ENCODE measurements around the gene GFPT2.

GFPT2 gene

GRCh38 chr5:180334751-180335613 lies 18.2 kb downstream of the GFPT2 start:
- Histone ChIP-seq H3K9ac (ENCODE audit: low read depth in 1 of 2, low read length in 2 of 2) (no peak overlapping the region), H3K27me3 (ENCODE audit: control insufficient read depth in 1 of 2, insufficient read depth in 2 of 2, low read length in 2 of 2) (peaks cover 0 to 14% of the 10 kb centered on the region in 2 donors), H3K4me1 (ENCODE audit: control insufficient read depth in 1 of 2, insufficient read depth in 2 of 2, low read length in 2 of 2) (peaks cover 0 to 3% of the 10 kb centered on the region in 2 donors), H3K9me3 (ENCODE audit: control insufficient read depth in 1 of 2, low read length in 2 of 2) (no peaks in the 10 kb centered on the region), H3K4me3 (ENCODE audit: low read depth in 1 of 2, low read length in 2 of 2) (no peak overlapping the region), H3K36me3 (ENCODE audit: control insufficient read depth in 1 of 2, insufficient read depth in 2 of 2, low read length in 2 of 2) (no peaks in the 10 kb centered on the region), H3K27ac (ENCODE audit: low read depth, low read length) (no peak overlapping the region)

DNA sequence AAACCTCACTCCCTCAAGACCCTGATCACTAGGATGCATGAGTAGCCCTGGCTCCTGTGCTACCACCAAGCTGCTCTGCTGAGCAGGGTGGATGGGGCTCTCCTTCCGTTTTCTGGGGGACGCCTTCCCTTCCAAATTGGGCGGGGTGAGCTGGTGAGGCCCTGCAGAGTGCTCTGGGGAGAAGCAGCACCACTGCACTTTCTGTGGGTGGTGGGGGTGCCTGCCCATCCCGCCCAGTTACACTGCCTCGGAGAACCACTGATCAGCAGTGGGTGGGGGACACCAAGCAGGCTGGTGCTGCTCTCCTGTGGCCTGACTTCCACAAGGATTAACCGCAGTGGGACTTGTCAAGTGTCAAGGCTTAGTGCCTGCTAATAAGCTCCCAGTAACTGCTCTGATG lies 19.0 kb downstream of the GFPT2 start:
- no peaks in the 10 kb centered on the region for H3K9me3 ChIP-seq (ENCODE audit: control insufficient read depth in 1 of 2, low read length in 2 of 2)
- H3K4me1 ChIP-seq (ENCODE audit: control insufficient read depth in 1 of 2, insufficient read depth in 2 of 2, low read length in 2 of 2), result peaks cover 0 to 3% of the 10 kb centered on the region in 2 donors
- no peak overlapping the region for H3K27ac ChIP-seq (ENCODE audit: low read depth, low read length)
- no peak overlapping the region for H3K4me3 ChIP-seq (ENCODE audit: low read depth in 1 of 2, low read length in 2 of 2)
- no peak overlapping the region for H3K9ac ChIP-seq (ENCODE audit: low read depth in 1 of 2, low read length in 2 of 2)
- H3K27me3 ChIP-seq (ENCODE audit: control insufficient read depth in 1 of 2, insufficient read depth in 2 of 2, low read length in 2 of 2), result peaks cover 0 to 14% of the 10 kb centered on the region in 2 donors
- H3K36me3 ChIP-seq (ENCODE audit: control insufficient read depth in 1 of 2, insufficient read depth in 2 of 2, low read length in 2 of 2), result no peaks in the 10 kb centered on the region

GRCh38 chr5:180333661-180334060 lies 19.5 kb downstream of the GFPT2 start:
- H3K36me3 ChIP-seq (ENCODE audit: control insufficient read depth in 1 of 2, insufficient read depth in 2 of 2, low read length in 2 of 2), result no peaks in the 10 kb centered on the region
- H3K4me3 ChIP-seq (ENCODE audit: low read depth in 1 of 2, low read length in 2 of 2), result no peak overlapping the region
- no peaks in the 10 kb centered on the region for H3K9me3 ChIP-seq (ENCODE audit: control insufficient read depth in 1 of 2, low read length in 2 of 2)
- H3K27me3 ChIP-seq (ENCODE audit: control insufficient read depth in 1 of 2, insufficient read depth in 2 of 2, low read length in 2 of 2), result peaks cover 0 to 14% of the 10 kb centered on the region in 2 donors
- H3K4me1 ChIP-seq (ENCODE audit: control insufficient read depth in 1 of 2, insufficient read depth in 2 of 2, low read length in 2 of 2), result peaks cover 0 to 3% of the 10 kb centered on the region in 2 donors
- no peak overlapping the region for H3K9ac ChIP-seq (ENCODE audit: low read depth in 1 of 2, low read length in 2 of 2)
- no peak overlapping the region for H3K27ac ChIP-seq (ENCODE audit: low read depth, low read length)

GRCh38 chr5:180332861-180333260 lies 20.3 kb downstream of the GFPT2 start:
- peaks cover 0 to 14% of the 10 kb centered on the region in 2 donors for H3K27me3 ChIP-seq (ENCODE audit: control insufficient read depth in 1 of 2, insufficient read depth in 2 of 2, low read length in 2 of 2)
- no peaks in the 10 kb centered on the region for H3K9me3 ChIP-seq (ENCODE audit: control insufficient read depth in 1 of 2, low read length in 2 of 2)
- no peak overlapping the region for H3K27ac ChIP-seq (ENCODE audit: low read depth, low read length)
- peaks cover 0 to 3% of the 10 kb centered on the region in 2 donors for H3K4me1 ChIP-seq (ENCODE audit: control insufficient read depth in 1 of 2, insufficient read depth in 2 of 2, low read length in 2 of 2)
- no peak overlapping the region for H3K4me3 ChIP-seq (ENCODE audit: low read depth in 1 of 2, low read length in 2 of 2)
- H3K36me3 ChIP-seq (ENCODE audit: control insufficient read depth in 1 of 2, insufficient read depth in 2 of 2, low read length in 2 of 2), result no peaks in the 10 kb centered on the region
- H3K9ac ChIP-seq (ENCODE audit: low read depth in 1 of 2, low read length in 2 of 2), result no peak overlapping the region

GRCh38 chr5:180332051-180332517 lies 21.1 kb downstream of the GFPT2 start:
- peaks cover 0 to 3% of the 10 kb centered on the region in 2 donors for H3K4me1 ChIP-seq (ENCODE audit: control insufficient read depth in 1 of 2, insufficient read depth in 2 of 2, low read length in 2 of 2)
- H3K9me3 ChIP-seq (ENCODE audit: control insufficient read depth in 1 of 2, low read length in 2 of 2), result no peaks in the 10 kb centered on the region
- peaks cover 0 to 14% of the 10 kb centered on the region in 2 donors for H3K27me3 ChIP-seq (ENCODE audit: control insufficient read depth in 1 of 2, insufficient read depth in 2 of 2, low read length in 2 of 2)
- H3K36me3 ChIP-seq (ENCODE audit: control insufficient read depth in 1 of 2, insufficient read depth in 2 of 2, low read length in 2 of 2), result no peaks in the 10 kb centered on the region
- no peak overlapping the region for H3K4me3 ChIP-seq (ENCODE audit: low read depth in 1 of 2, low read length in 2 of 2)
- H3K9ac ChIP-seq (ENCODE audit: low read depth in 1 of 2, low read length in 2 of 2), result no peak overlapping the region
- no peak overlapping the region for H3K27ac ChIP-seq (ENCODE audit: low read depth, low read length)

GRCh38 chr5:180331647-180331950 lies 21.5 kb downstream of the GFPT2 start:
- H3K27ac ChIP-seq (ENCODE audit: low read depth, low read length), result no peak overlapping the region
- H3K36me3 ChIP-seq (ENCODE audit: control insufficient read depth in 1 of 2, insufficient read depth in 2 of 2, low read length in 2 of 2), result no peaks in the 10 kb centered on the region
- H3K9me3 ChIP-seq (ENCODE audit: control insufficient read depth in 1 of 2, low read length in 2 of 2), result no peaks in the 10 kb centered on the region
- peaks cover 0 to 3% of the 10 kb centered on the region in 2 donors for H3K4me1 ChIP-seq (ENCODE audit: control insufficient read depth in 1 of 2, insufficient read depth in 2 of 2, low read length in 2 of 2)
- no peak overlapping the region for H3K9ac ChIP-seq (ENCODE audit: low read depth in 1 of 2, low read length in 2 of 2)
- H3K27me3 ChIP-seq (ENCODE audit: control insufficient read depth in 1 of 2, insufficient read depth in 2 of 2, low read length in 2 of 2), result peaks cover 0 to 14% of the 10 kb centered on the region in 2 donors
- no peak overlapping the region for H3K4me3 ChIP-seq (ENCODE audit: low read depth in 1 of 2, low read length in 2 of 2)

DNA sequence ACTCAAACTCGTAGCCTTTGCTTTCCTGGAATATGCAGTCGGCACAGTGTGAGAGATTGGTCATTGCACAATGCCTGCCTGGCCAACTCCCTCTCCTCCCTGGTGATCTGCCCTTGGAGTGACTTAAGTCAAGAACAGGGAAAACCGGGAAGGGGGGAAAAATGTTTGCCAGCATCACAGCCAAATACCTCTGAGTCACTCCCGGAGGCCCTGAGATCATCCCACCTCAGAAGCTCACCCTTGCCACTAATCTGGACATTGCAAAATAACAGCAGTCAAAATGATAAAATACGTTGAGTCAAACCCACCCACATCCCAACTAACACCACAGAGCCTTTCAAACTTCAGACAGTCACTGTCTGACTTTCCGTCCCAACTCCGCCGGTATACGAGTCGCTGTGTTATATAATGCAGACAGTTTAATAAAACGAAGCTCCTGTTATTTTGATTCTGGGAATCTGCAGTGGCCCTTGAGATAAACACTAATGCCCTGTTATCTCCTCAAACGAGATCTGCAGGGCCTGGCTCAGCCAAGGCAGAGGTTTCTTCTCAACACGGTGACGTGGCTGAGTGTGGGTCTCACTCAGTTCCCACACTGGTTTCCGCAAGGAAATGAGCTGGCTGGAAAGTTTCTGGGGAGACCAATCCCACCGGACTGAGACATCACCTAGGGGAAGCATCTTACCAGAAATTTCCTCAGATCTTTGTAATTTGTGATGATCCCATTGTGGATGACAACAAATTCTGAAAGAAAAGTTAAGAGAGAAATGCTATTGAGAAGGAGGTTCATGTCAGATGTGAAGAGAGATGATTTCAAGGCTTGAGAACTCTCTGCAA lies 22.1 kb downstream of the GFPT2 start:
- Histone ChIP-seq H3K36me3 (ENCODE audit: control insufficient read depth in 1 of 2, insufficient read depth in 2 of 2, low read length in 2 of 2) (no peaks in the 10 kb centered on the region), H3K4me3 (ENCODE audit: low read depth in 1 of 2, low read length in 2 of 2) (no peak overlapping the region), H3K9me3 (ENCODE audit: control insufficient read depth in 1 of 2, low read length in 2 of 2) (no peaks in the 10 kb centered on the region), H3K9ac (ENCODE audit: low read depth in 1 of 2, low read length in 2 of 2) (no peak overlapping the region), H3K4me1 (ENCODE audit: control insufficient read depth in 1 of 2, insufficient read depth in 2 of 2, low read length in 2 of 2) (peaks cover 0 to 3% of the 10 kb centered on the region in 2 donors), H3K27ac (ENCODE audit: low read depth, low read length) (no peak overlapping the region), H3K27me3 (ENCODE audit: control insufficient read depth in 1 of 2, insufficient read depth in 2 of 2, low read length in 2 of 2) (peaks cover 0 to 14% of the 10 kb centered on the region in 2 donors)

- Histone ChIP-seq H3K36me3 (ENCODE audit: control insufficient read depth in 1 of 2, insufficient read depth in 2 of 2, low read length in 2 of 2) (no peaks in the 10 kb centered on the region), H3K27ac (ENCODE audit: low read depth, low read length) (no peak overlapping the region), H3K27me3 (ENCODE audit: control insufficient read depth in 1 of 2, insufficient read depth in 2 of 2, low read length in 2 of 2) (peaks cover 0 to 14% of the 10 kb centered on the region in 2 donors), H3K9me3 (ENCODE audit: control insufficient read depth in 1 of 2, low read length in 2 of 2) (no peaks in the 10 kb centered on the region), H3K4me1 (ENCODE audit: control insufficient read depth in 1 of 2, insufficient read depth in 2 of 2, low read length in 2 of 2) (peaks cover 0 to 3% of the 10 kb centered on the region in 2 donors), H3K9ac (ENCODE audit: low read depth in 1 of 2, low read length in 2 of 2) (no peak overlapping the region), H3K4me3 (ENCODE audit: low read depth in 1 of 2, low read length in 2 of 2) (no peak overlapping the region)
Observed at GRCh38 chr5:180330270-180330648, 22.9 kb downstream of the GFPT2 start.

DNA sequence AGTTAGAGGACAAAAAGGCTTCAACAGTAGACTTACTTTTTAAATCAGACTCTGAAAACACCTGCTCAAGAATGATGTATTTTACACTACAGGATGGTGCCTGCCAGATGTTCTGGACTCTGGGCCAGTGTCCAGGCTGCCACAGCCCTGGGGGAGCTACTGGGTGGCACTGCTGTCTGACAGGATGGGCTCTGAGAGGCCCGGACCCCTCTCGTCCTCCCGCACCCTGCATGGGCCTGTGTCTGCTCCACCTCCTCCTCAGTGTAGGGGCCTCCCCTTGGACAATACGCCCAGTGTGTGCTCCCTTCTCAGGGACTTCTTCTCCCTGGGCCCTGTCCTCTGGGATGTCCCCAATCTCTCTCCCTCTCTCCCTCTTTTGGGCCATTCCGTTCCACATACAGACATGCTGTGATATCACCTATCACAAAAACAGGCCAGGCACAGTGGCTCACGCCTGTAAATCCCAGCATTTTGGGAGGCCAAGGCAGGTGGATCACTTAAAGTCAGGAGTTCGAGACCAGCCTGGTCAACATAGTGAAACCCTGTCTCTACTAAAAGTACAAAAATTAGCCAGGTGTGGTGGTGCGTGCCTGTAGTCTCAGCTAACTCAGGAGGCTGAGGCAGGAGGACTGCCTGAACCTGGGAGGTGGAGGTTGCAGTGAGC lies 23.4 kb downstream of the GFPT2 start:
- peaks cover 0 to 3% of the 10 kb centered on the region in 2 donors for H3K4me1 ChIP-seq (ENCODE audit: control insufficient read depth in 1 of 2, insufficient read depth in 2 of 2, low read length in 2 of 2)
- no peak overlapping the region for H3K9ac ChIP-seq (ENCODE audit: low read depth in 1 of 2, low read length in 2 of 2)
- H3K27me3 ChIP-seq (ENCODE audit: control insufficient read depth in 1 of 2, insufficient read depth in 2 of 2, low read length in 2 of 2), result peaks cover 0 to 14% of the 10 kb centered on the region in 2 donors
- no peak overlapping the region for H3K4me3 ChIP-seq (ENCODE audit: low read depth in 1 of 2, low read length in 2 of 2)
- no peak overlapping the region for H3K27ac ChIP-seq (ENCODE audit: low read depth, low read length)
- H3K36me3 ChIP-seq (ENCODE audit: control insufficient read depth in 1 of 2, insufficient read depth in 2 of 2, low read length in 2 of 2), result no peaks in the 10 kb centered on the region
- no peaks in the 10 kb centered on the region for H3K9me3 ChIP-seq (ENCODE audit: control insufficient read depth in 1 of 2, low read length in 2 of 2)

GRCh38 chr5:180329138-180329435 lies 24.0 kb downstream of the GFPT2 start:
- peaks cover 0 to 3% of the 10 kb centered on the region in 2 donors for H3K4me1 ChIP-seq (ENCODE audit: control insufficient read depth in 1 of 2, insufficient read depth in 2 of 2, low read length in 2 of 2)

More at GRCh38 chr5:180329138-180329435, 24.0 kb downstream of the GFPT2 start:
- no peak overlapping the region for H3K4me3 ChIP-seq (ENCODE audit: low read depth in 1 of 2, low read length in 2 of 2)
- no peaks in the 10 kb centered on the region for H3K36me3 ChIP-seq (ENCODE audit: control insufficient read depth in 1 of 2, insufficient read depth in 2 of 2, low read length in 2 of 2)
- H3K27ac ChIP-seq (ENCODE audit: low read depth, low read length), result no peak overlapping the region
- peaks cover 0 to 14% of the 10 kb centered on the region in 2 donors for H3K27me3 ChIP-seq (ENCODE audit: control insufficient read depth in 1 of 2, insufficient read depth in 2 of 2, low read length in 2 of 2)
- no peak overlapping the region for H3K9ac ChIP-seq (ENCODE audit: low read depth in 1 of 2, low read length in 2 of 2)
- H3K9me3 ChIP-seq (ENCODE audit: control insufficient read depth in 1 of 2, low read length in 2 of 2), result no peaks in the 10 kb centered on the region

Measured in duodenal mucosa (tissue), 2 donors.